ENCODE results near the gene FOXC1. TPM values are rescaled to one million over a fixed set of nuclear protein-coding genes. Genes with fewer than 3 reads are reported as not detected.
A peak's percentile ranks its signal among the peaks of the same experiment; 100 is the strongest.

The FOXC1 gene
- total RNA-seq, 4 donors from 2014 or later, result 0.75 to 0.96 (median 0.79) TPM

GRCh38 chr6:1601158-1602048 lies 8.3 kb upstream of the FOXC1 start:
- DNase-seq, result no peak
- Histone ChIP-seq H3K36me3 (no peaks in the 10 kb centered on the region), H3K9me3 (no peaks in the 10 kb centered on the region), H3K27me3 (peaks cover 99% of the 10 kb centered on the region), H3K4me1 (peaks cover 12 to 36% (median 24%) of the 10 kb centered on the region in 4 donors), H3K27ac (no peak overlapping the region), H3K4me3 (no peak overlapping the region)
- intact Hi-C loops (cut with DNase I; ENCODE audit: low total_unique reads), result loop anchor here (5.0 to 10.0 kb wide), 3 partner anchors 503 to 1036 kb away; no protein-coding TSS in a partner anchor
- in situ Hi-C loops (cut with MboI; ENCODE audit: low pct_ligation_motif_present in 1 of 4, low pct_unique_long_range_greater_than_20kb in 1 of 4, low sequenced_read_pairs in 3 of 4), result no loop called here
- TF ChIP-seq POLR2AphosphoS5 (IDR thresholded peaks at IDR 0.05) (no peak), EP300 (IDR thresholded peaks at IDR 0.05; ENCODE audit: low read depth) (no peak)
- 42% methylated on average over 27 of the region's 60 CpGs; no CpG with 5 or more reads in 1 of the 2 donors for WGBS, 2 donors (ENCODE audit: low coverage in 1 of 2)

GRCh38 chr6:1602049-1602713 lies 7.5 kb upstream of the FOXC1 start:
- no peak for TF ChIP-seq CTCF (IDR thresholded peaks at IDR 0.05)
- no peak for TF ChIP-seq EP300 (IDR thresholded peaks at IDR 0.05; ENCODE audit: low read depth)
- TF ChIP-seq POLR2A (IDR thresholded peaks at IDR 0.05), result no peak
- no peak for TF ChIP-seq POLR2AphosphoS5 (IDR thresholded peaks at IDR 0.05)
- H3K9me3 ChIP-seq, result no peaks in the 10 kb centered on the region
- no peak for DNase-seq
- H3K27ac ChIP-seq, result no peak overlapping the region
- WGBS, 2 donors (ENCODE audit: low coverage in 1 of 2), result 79 to 88% methylated on average over 3 to 10 of the region's 10 CpGs
- no peaks in the 10 kb centered on the region for H3K36me3 ChIP-seq
- peaks cover 99% of the 10 kb centered on the region for H3K27me3 ChIP-seq
- no peak overlapping the region for H3K4me3 ChIP-seq
- in situ Hi-C loops (cut with MboI; ENCODE audit: low pct_ligation_motif_present in 1 of 4, low pct_unique_long_range_greater_than_20kb in 1 of 4, low sequenced_read_pairs in 3 of 4), result no loop called here
- intact Hi-C loops (cut with DNase I; ENCODE audit: low total_unique reads), result loop anchor here (5.0 to 10.0 kb wide), 3 partner anchors 503 to 1035 kb away; no protein-coding TSS in a partner anchor
- H3K4me1 ChIP-seq, result peaks cover 12 to 39% (median 23%) of the 10 kb centered on the region in 4 donors

GRCh38 chr6:1603708-1604107 lies 6.0 kb upstream of the FOXC1 start:
- DNase-seq, result no peak
- intact Hi-C loops (cut with DNase I; ENCODE audit: low total_unique reads) (loop anchor here (5.0 to 10.0 kb wide), 3 partner anchors 501 to 1034 kb away; no protein-coding TSS in a partner anchor), in situ Hi-C loops (cut with MboI; ENCODE audit: low pct_ligation_motif_present in 1 of 4, low pct_unique_long_range_greater_than_20kb in 1 of 4, low sequenced_read_pairs in 3 of 4) (no loop called here)
- Histone ChIP-seq H3K4me3 (peak overlapping the region in 1 of 4 donors; percentile 48), H3K4me1 (peaks cover 12 to 49% (median 29%) of the 10 kb centered on the region in 4 donors), H3K27me3 (peaks cover 99% of the 10 kb centered on the region), H3K27ac (no peak overlapping the region), H3K9me3 (no peaks in the 10 kb centered on the region), H3K36me3 (no peaks in the 10 kb centered on the region)
- no peak for TF ChIP-seq POLR2A (IDR thresholded peaks at IDR 0.05)
- no peak for TF ChIP-seq CTCF (IDR thresholded peaks at IDR 0.05)
- no peak for TF ChIP-seq POLR2AphosphoS5 (IDR thresholded peaks at IDR 0.05)
- no peak for TF ChIP-seq EP300 (IDR thresholded peaks at IDR 0.05; ENCODE audit: low read depth)
- 49% methylated on average over 15 of the region's 15 CpGs; no CpG with 5 or more reads in 1 of the 2 donors for WGBS, 2 donors (ENCODE audit: low coverage in 1 of 2)

GRCh38 chr6:1604158-1605003 lies 5.3 kb upstream of the FOXC1 start:
- Histone ChIP-seq H3K4me1 (peaks cover 16 to 54% (median 34%) of the 10 kb centered on the region in 4 donors), H3K36me3 (no peaks in the 10 kb centered on the region), H3K27ac (no peak overlapping the region), H3K4me3 (peak overlapping the region; percentile 1 to 48 (median 33)), H3K9me3 (no peaks in the 10 kb centered on the region), H3K27me3 (peaks cover 99% of the 10 kb centered on the region)
- DNase-seq, result peak; percentile 65
- in situ Hi-C loops (cut with MboI; ENCODE audit: low pct_ligation_motif_present in 1 of 4, low pct_unique_long_range_greater_than_20kb in 1 of 4, low sequenced_read_pairs in 3 of 4), result no loop called here
- TF ChIP-seq POLR2AphosphoS5 (IDR thresholded peaks at IDR 0.05), result no peak
- TF ChIP-seq CTCF (IDR thresholded peaks at IDR 0.05), result peak; percentile 49 to 98 (median 94)
- intact Hi-C loops (cut with DNase I; ENCODE audit: low total_unique reads), result loop anchor here (5.0 to 10.0 kb wide), 3 partner anchors 500 to 1033 kb away; no protein-coding TSS in a partner anchor
- WGBS, 2 donors (ENCODE audit: low coverage in 1 of 2), result 1% methylated on average over 70 of the region's 85 CpGs; no CpG with 5 or more reads in 1 of the 2 donors

Measured in transverse colon (tissue), 4 donors.